SK-N-SH treated with all-trans-retinoic acid at 6 μM for 48 hours (cell line): ENCODE data around the gene BAIAP3.

Experiments
- BACH2 ChIP-seq: fragments of 250-450 bp; sonication (Bioruptor Pico); IDR thresholded peaks from 2 replicates; pipeline ENCODE4 v1.9.0; 2021; ENCODE audit warnings: mild to moderate bottlenecking, borderline replicate concordance
- ESRRG ChIP-seq: fragments of 250-450 bp; sonication (Bioruptor Pico); IDR thresholded peaks from 2 replicates; pipeline ENCODE4 v1.6.1; 2021; ENCODE audit warnings: mild to moderate bottlenecking
- ZNF565 ChIP-seq: fragments of 450-650 bp; formaldehyde crosslinking; conservative IDR thresholded peaks from 2 replicates; pipeline ENCODE4 v1.5.0; 2020; ENCODE audit warnings: low read depth, mild to moderate bottlenecking, moderate library complexity
- TF ChIP-seq, protein P1 (sequence below): fragments of 250-450 bp; sonication (Bioruptor Pico); IDR thresholded peaks from 2 replicates; pipeline ENCODE4 v1.8.0; 2020; ENCODE audit warnings: mild to moderate bottlenecking, moderate library complexity, borderline replicate concordance
- TF ChIP-seq, protein P2 (sequence below): fragments of 250-450 bp; sonication (Bioruptor Pico); IDR thresholded peaks from 2 replicates; pipeline ENCODE4 v1.5.1; 2020; ENCODE audit warnings: low read depth, mild to moderate bottlenecking, moderate library complexity

DNA sequence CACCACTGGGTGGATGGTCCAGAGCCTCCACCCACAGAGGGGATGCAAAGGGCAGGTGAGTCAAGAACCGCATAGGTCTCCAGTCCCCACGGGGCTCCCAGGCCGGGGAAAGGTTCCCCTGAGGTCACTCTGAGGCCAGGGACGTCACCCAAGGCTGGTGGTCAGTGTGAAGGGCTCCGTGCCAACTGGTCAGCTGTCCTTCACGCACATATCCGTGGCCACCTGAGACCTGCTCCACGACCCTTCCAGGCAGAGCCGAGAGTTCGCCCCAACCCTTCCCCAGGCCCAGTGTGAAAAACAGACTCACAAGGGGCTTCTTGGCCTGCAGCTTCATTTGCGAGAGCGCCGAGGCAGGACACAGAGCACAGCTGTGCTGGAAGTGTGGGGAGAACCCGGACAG is 15.5 kb downstream of the BAIAP3 start:
- TF ChIP-seq ZNF565 (no peak), ESRRG (CRISPR knock-in tag) (no peak), BACH2 (CRISPR knock-in tag) (no peak)
- TF ChIP-seq, protein P1, sequence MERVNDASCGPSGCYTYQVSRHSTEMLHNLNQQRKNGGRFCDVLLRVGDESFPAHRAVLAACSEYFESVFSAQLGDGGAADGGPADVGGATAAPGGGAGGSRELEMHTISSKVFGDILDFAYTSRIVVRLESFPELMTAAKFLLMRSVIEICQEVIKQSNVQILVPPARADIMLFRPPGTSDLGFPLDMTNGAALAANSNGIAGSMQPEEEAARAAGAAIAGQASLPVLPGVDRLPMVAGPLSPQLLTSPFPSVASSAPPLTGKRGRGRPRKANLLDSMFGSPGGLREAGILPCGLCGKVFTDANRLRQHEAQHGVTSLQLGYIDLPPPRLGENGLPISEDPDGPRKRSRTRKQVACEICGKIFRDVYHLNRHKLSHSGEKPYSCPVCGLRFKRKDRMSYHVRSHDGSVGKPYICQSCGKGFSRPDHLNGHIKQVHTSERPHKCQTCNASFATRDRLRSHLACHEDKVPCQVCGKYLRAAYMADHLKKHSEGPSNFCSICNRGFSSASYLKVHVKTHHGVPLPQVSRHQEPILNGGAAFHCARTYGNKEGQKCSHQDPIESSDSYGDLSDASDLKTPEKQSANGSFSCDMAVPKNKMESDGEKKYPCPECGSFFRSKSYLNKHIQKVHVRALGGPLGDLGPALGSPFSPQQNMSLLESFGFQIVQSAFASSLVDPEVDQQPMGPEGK (CRISPR knock-in tag): no peak
- TF ChIP-seq, protein P2, sequence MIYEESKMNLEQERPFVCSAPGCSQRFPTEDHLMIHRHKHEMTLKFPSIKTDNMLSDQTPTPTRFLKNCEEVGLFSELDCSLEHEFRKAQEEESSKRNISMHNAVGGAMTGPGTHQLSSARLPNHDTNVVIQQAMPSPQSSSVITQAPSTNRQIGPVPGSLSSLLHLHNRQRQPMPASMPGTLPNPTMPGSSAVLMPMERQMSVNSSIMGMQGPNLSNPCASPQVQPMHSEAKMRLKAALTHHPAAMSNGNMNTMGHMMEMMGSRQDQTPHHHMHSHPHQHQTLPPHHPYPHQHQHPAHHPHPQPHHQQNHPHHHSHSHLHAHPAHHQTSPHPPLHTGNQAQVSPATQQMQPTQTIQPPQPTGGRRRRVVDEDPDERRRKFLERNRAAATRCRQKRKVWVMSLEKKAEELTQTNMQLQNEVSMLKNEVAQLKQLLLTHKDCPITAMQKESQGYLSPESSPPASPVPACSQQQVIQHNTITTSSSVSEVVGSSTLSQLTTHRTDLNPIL (CRISPR knock-in tag): no peak
